Esophagus squamous epithelium (tissue), 4 donors: ENCODE data around the gene PLEKHA8.

Experiments
- CTCF ChIP-seq, 6 experiments: fragments of 450-650 bp in 4 of 6; fragments of 200-600 bp in 2 of 6; sonication (generic) in 2 of 6; IDR thresholded peaks; one replicate each; pipeline ENCODE4 v1.5.1; 2016 to 2019; ENCODE audit warnings: antibody characterized with exemption in 6 of 6, mild to moderate bottlenecking in 4 of 6, moderate library complexity in 4 of 6
- POLR2A ChIP-seq, 4 donors: fragments of 450-650 bp; IDR thresholded peaks; one replicate each; pipeline ENCODE4 v1.6.1; 2017; ENCODE audit warnings: antibody characterized with exemption in 4 of 4, mild to moderate bottlenecking in 4 of 4, moderate library complexity in 3 of 4

DNA sequence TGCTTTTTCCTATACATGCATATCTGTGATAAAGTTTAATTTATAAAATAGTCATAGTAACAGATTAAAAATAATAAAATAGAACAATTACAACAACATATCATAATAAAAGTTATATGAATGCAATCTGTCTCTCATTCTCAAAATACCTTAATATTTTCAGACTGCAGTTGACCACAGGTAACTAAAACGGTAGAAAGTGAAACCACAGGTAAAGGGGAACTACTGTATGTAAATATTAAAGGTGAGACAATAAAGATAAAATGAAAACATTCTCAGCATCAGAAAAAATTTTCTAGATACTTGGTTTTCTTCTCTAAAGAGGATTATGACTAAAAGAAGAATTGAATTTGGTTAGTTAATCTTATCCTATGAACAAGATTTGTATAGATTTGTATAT is 7.7 kb upstream of the PLEKHA8 start:
- TF ChIP-seq CTCF (IDR thresholded peaks at IDR 0.05), result no peak
- TF ChIP-seq POLR2A (IDR thresholded peaks at IDR 0.05), result no peak
